B cell (primary cell): ENCODE measurements around the gene CTNS. TPM values are rescaled to one million over a fixed set of nuclear protein-coding genes. Genes with fewer than 3 reads are reported as not detected.
"Not testable (repeated sequence)": the region's sequence is repeated elsewhere in the genome, so short reads cannot be mapped to it uniquely, and the experiment has no call there.

Source experiments
- ATAC-seq: fragments of 200-7000 bp; cut with Tn5 transposase; one replicate; pipeline ENCODE4 v1.10.0; 2021; ENCODE audit warnings: low read depth, mild to moderate bottlenecking, moderate number of reproducible peaks, moderate library complexity
- CTCF ChIA-PET: fragments of 350-600 bp; sonication (Branson Sonifier 250); formaldehyde crosslinking; loops from one replicate; lab custom pipeline; 2021; ENCODE audit warnings: antibody characterized with exemption, inconsistent platforms; lab: Charles Lee
- POLR2A ChIA-PET: fragments of 350-600 bp; sonication (Branson Sonifier 250); formaldehyde crosslinking; loops from one replicate; lab custom pipeline; 2021; ENCODE audit warnings: antibody characterized with exemption; lab: Charles Lee
- DNase-seq: peaks from one replicate; pipeline ENCODE4 v3.0.0; 2013
- H2AFZ ChIP-seq: 2 replicates; pipeline ENCODE4 v1.6.1; 2012; ENCODE audit warnings: mild to moderate bottlenecking, low read depth, low read length; ENCODE audit not compliant: insufficient read depth, poor library complexity, severe bottlenecking
- H3K27ac ChIP-seq, 2 donors: 1 replicate in 1 of 2; 2 replicates in 1 of 2; pipeline ENCODE4 v1.5.1; 2012 to 2013; ENCODE audit warnings: low read length in 2 of 2, mild to moderate bottlenecking in 2 of 2, moderate library complexity in 1 of 2
- H3K27me3 ChIP-seq, 4 experiments: fragments of 200-600 bp in 1 of 4; sonication (generic) in 1 of 4; replicated peaks in 1 of 4; 1 replicate in 2 of 4; 2 replicates in 2 of 4; pipeline versions ENCODE4 v1.6.1 to v1.7.0; 2013 to 2016; ENCODE audit warnings: low read length in 3 of 4, mild to moderate bottlenecking in 2 of 4, mixed read lengths in 1 of 4, moderate library complexity in 1 of 4; ENCODE audit not compliant: insufficient read depth in 4 of 4, control insufficient read depth in 3 of 4; ENCODE audit errors: control extremely low read depth in 1 of 4
- H3K36me3 ChIP-seq, 2 experiments: replicated peaks in 1 of 2; 1 replicate in 1 of 2; 2 replicates in 1 of 2; pipeline versions ENCODE4 v1.6.1 to v1.7.1; 2013; ENCODE audit warnings: low read length in 1 of 2; ENCODE audit not compliant: insufficient read depth in 2 of 2, control insufficient read depth in 1 of 2; ENCODE audit errors: control extremely low read depth in 1 of 2, extremely low read depth in 1 of 2
- H3K4me1 ChIP-seq, 2 donors: fragments of 200-600 bp in 1 of 2; sonication (generic) in 1 of 2; 1 replicate in 1 of 2; 2 replicates in 1 of 2; pipeline versions ENCODE4 v1.5.1 to v1.6.1; 2013 to 2017; ENCODE audit warnings: low read length in 2 of 2; ENCODE audit not compliant: control insufficient read depth in 2 of 2, insufficient read depth in 2 of 2
- H3K4me2 ChIP-seq: replicated peaks from 2 replicates; pipeline ENCODE3; 2012; ENCODE audit warnings: mild to moderate bottlenecking, low read depth, low read length; ENCODE audit not compliant: poor library complexity, severe bottlenecking
- H3K4me3 ChIP-seq, 5 experiments: fragments of 200-600 bp in 1 of 5; sonication (generic) in 1 of 5; 1 replicate in 3 of 5; 2 replicates in 2 of 5; pipeline versions ENCODE4 v1.5.1 to v1.7.0; 2011 to 2016; ENCODE audit warnings: low read length in 4 of 5, mild to moderate bottlenecking in 4 of 5, low read depth in 2 of 5, control low read depth in 1 of 5, moderate library complexity in 1 of 5; ENCODE audit not compliant: insufficient read depth in 1 of 5; ENCODE audit errors: control extremely low read depth in 1 of 5, extremely low read depth in 1 of 5
- H3K79me2 ChIP-seq: fragments of 200-600 bp; sonication (generic); one replicate; pipeline ENCODE4 v1.6.0; 2016; ENCODE audit warnings: low read length; ENCODE audit not compliant: control insufficient read depth, insufficient read depth
- H3K9ac ChIP-seq: fragments of 200-600 bp; sonication (generic); 2 replicates; pipeline ENCODE4 v1.6.1; 2017; ENCODE audit warnings: mild to moderate bottlenecking, low read length, moderate library complexity
- H3K9me3 ChIP-seq, 3 donors: one replicate each; pipeline versions ENCODE4 v1.6.1 to v1.7.1; 2013; ENCODE audit warnings: low read length in 2 of 3; ENCODE audit not compliant: control insufficient read depth in 2 of 3, insufficient read depth in 1 of 3; ENCODE audit errors: control extremely low read depth in 1 of 3
- H4K20me1 ChIP-seq: 2 replicates; pipeline ENCODE4 v1.6.0; 2012; ENCODE audit warnings: mild to moderate bottlenecking, low read length; ENCODE audit not compliant: insufficient read depth, control insufficient read depth, poor library complexity, severe bottlenecking
- H3K27ac Mint-ChIP-seq: one replicate; pipeline ENCODE4 v1.8.0; 2021; ENCODE audit warnings: mixed read lengths
- H3K27me3 Mint-ChIP-seq: one replicate; pipeline ENCODE4 v1.8.0; 2021; ENCODE audit warnings: mixed read lengths
- H3K4me1 Mint-ChIP-seq: one replicate; pipeline ENCODE4 v1.8.0; 2021; ENCODE audit warnings: mixed read lengths
- H3K4me3 Mint-ChIP-seq: one replicate; pipeline ENCODE4 v1.8.0; 2021; ENCODE audit warnings: mixed read lengths
- H3K9me3 Mint-ChIP-seq: one replicate; pipeline ENCODE4 v1.8.0; 2022; ENCODE audit warnings: mixed read lengths; ENCODE audit not compliant: insufficient read depth
- EZH2 ChIP-seq: IDR thresholded peaks from 2 replicates; pipeline ENCODE4 v1.6.1; 2012; ENCODE audit warnings: borderline replicate concordance, low read depth, mild to moderate bottlenecking, moderate library complexity, low read length; ENCODE audit not compliant: insufficient read depth, poor library complexity, severe bottlenecking
- WGBS: methylation state at CpG from one replicate; pipeline ENCODE4 v1.1.5; 2013; ENCODE audit warnings: missing lambda C conversion rate; ENCODE audit not compliant: insufficient coverage; 5-methylcytosine and 5-hydroxymethylcytosine counted together
- intact Hi-C: fragments of 100-400 bp; cut with micrococcal nuclease; formaldehyde crosslinking; loops from one replicate; pipeline ENCODE4 v1.10.0; 2022
- polyA plus RNA-seq: library from polyadenylated mRNA; depleted of rRNA; stranded (reverse); fragments of >200 nt; gene quantifications from 2 replicates; pipeline ENCODE4 v1.2.3, GENCODE V29; 2012
- total RNA-seq, 2 donors: library from RNA; stranded (reverse); fragments of 120-200 nt in 1 of 2; gene quantifications; 1 replicate in 1 of 2; 2 replicates in 1 of 2; pipeline versions ENCODE4 v1.2.3 to v1.2.4, GENCODE V29; 2013 to 2022
- TF ChIP-seq, protein P1 (sequence below): fragments of 200-600 bp; IDR thresholded peaks from one replicate; pipeline ENCODE4 v1.8.0; 2022; ENCODE audit warnings: antibody characterized with exemption, mild to moderate bottlenecking

CTNS gene
- total and polyA plus RNA-seq, 2 donors (not counting 1 experiment from before 2014, with no cell fraction given) = 11.6 to 24.7 TPM

DNA sequence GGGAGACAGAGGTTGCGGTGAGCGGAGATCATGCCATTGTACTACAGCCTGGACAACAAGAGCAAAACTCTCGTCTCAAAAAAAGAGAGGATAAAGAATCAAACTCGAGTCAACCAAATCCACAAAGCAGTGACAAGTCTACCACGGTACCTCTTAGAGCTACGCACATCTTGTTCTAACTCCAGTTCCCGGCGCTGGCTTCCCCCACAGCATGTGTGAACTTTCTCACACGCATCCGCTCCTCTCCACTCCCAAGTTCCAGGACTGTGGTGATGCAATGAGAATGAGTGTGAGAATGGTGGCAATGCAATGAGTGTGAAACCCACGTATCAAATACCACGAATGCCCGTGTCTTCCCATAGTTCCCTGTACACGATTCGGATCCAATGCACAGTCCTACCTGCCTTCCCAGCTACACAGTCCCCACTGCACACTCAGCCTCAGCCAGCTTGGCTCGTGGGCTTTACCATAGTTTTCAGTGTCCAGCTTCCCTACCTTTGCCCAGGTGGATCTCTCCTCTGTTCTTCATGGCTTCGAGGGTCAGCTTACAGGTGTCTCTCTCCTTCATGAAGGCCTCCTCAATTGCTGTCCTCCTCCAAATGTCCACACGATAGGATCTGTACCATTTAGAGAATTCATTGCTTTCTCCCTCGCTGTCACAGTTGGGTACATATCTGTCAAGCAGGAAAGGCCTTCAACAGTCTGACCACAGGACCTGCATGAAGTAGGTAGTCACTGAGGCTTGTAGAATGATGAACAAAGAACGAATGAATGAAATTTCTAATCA lies 68.6 kb downstream of the CTNS start:
- no peak overlapping the region for H3K27ac Mint-ChIP-seq
- H3K4me2 ChIP-seq = no peak overlapping the region
- no peak overlapping the region for H3K27ac ChIP-seq
- no peaks in the 10 kb centered on the region for H3K9me3 ChIP-seq
- DNase-seq = no peak
- no peaks in the 10 kb centered on the region for H4K20me1 ChIP-seq
- ATAC-seq = no peak
- no peak overlapping the region for H2AFZ ChIP-seq
- no peak for TF ChIP-seq EZH2
- TF ChIP-seq, protein P1, sequence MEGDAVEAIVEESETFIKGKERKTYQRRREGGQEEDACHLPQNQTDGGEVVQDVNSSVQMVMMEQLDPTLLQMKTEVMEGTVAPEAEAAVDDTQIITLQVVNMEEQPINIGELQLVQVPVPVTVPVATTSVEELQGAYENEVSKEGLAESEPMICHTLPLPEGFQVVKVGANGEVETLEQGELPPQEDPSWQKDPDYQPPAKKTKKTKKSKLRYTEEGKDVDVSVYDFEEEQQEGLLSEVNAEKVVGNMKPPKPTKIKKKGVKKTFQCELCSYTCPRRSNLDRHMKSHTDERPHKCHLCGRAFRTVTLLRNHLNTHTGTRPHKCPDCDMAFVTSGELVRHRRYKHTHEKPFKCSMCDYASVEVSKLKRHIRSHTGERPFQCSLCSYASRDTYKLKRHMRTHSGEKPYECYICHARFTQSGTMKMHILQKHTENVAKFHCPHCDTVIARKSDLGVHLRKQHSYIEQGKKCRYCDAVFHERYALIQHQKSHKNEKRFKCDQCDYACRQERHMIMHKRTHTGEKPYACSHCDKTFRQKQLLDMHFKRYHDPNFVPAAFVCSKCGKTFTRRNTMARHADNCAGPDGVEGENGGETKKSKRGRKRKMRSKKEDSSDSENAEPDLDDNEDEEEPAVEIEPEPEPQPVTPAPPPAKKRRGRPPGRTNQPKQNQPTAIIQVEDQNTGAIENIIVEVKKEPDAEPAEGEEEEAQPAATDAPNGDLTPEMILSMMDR = no peak
- H3K4me3 Mint-ChIP-seq = no peak overlapping the region
- no peaks in the 10 kb centered on the region for H3K27me3 Mint-ChIP-seq
- H3K4me1 ChIP-seq = peaks cover 45 to 51% of the 10 kb centered on the region in 2 donors
- CTCF ChIA-PET = interaction anchor here (1.1 to 3.0 kb wide), 2 partner anchors 11 to 27 kb away, joined by 3 to 8 read pairs; no protein-coding TSS in a partner anchor
- no peaks in the 10 kb centered on the region for H3K36me3 ChIP-seq
- H3K9me3 Mint-ChIP-seq = no peaks in the 10 kb centered on the region
- intact Hi-C loops = no loop called here
- no peak overlapping the region for H3K9ac ChIP-seq
- H3K79me2 ChIP-seq = peaks cover 10% of the 10 kb centered on the region
- peaks cover 56% of the 10 kb centered on the region for H3K4me1 Mint-ChIP-seq
- POLR2A ChIA-PET = interaction anchor here (0.6 to 0.8 kb wide), 2 partner anchors 17 to 20 kb away, joined by 3 to 8 read pairs; no protein-coding TSS in a partner anchor
- no peak overlapping the region for H3K4me3 ChIP-seq
- 79% methylated on average over 11 of the region's 20 CpGs for WGBS
- H3K27me3 ChIP-seq = no peaks in the 10 kb centered on the region

DNA sequence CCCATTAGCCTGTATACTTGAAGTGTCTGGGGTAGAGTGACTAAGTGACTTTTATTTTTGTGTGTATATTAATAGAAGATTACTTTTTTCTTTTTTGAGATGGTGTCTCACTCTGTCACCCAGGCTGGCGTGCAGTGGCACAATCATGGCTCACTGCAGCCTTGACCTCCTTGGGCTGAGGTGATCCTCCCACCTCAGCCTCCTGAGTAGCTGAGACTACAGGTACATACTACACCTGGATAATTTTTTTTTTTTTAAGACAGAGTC lies 69.1 kb downstream of the CTNS start:
- H3K4me2 ChIP-seq, H3K27ac Mint-ChIP-seq, H3K27me3 Mint-ChIP-seq, H3K9me3 Mint-ChIP-seq, H3K4me3 Mint-ChIP-seq, H3K9me3 ChIP-seq, ATAC-seq, H3K27me3 ChIP-seq, H3K4me3 ChIP-seq, H3K9ac ChIP-seq, H4K20me1 ChIP-seq, H3K27ac ChIP-seq, DNase-seq, H2AFZ ChIP-seq, H3K36me3 ChIP-seq, H3K79me2 ChIP-seq, intact Hi-C loops: not testable (repeated sequence)
- POLR2A ChIA-PET = interaction anchor here (0.8 kb wide), 1 partner anchor 17 kb away, joined by 3 read pairs; no protein-coding TSS in a partner anchor
- H3K4me1 ChIP-seq = peaks cover 43 to 53% of the 10 kb centered on the region in 2 donors
- 100% methylated on average over 1 of the region's 1 CpG for WGBS
- H3K4me1 Mint-ChIP-seq = peaks cover 58% of the 10 kb centered on the region
- CTCF ChIA-PET = interaction anchor here (1.1 to 3.0 kb wide), 2 partner anchors 11 to 27 kb away, joined by 3 to 8 read pairs; no protein-coding TSS in a partner anchor
